Sigmoid colon (tissue), 7 donors: ENCODE results near the gene PPP4R2. TPM values are rescaled to one million over a fixed set of nuclear protein-coding genes. Genes with fewer than 3 reads are reported as not detected.

Source experiments
- DNase-seq: peaks from one replicate; pipeline ENCODE4 v3.0.0-alpha.2; 2019
- H3K27ac ChIP-seq, 4 donors: fragments of 200-600 bp; sonication (generic); one replicate each; pipeline ENCODE4 v1.5.1; 2016 to 2019; ENCODE audit warnings: mild to moderate bottlenecking in 1 of 4
- H3K27me3 ChIP-seq, 3 donors: fragments of 200-600 bp; sonication (generic); one replicate each; pipeline ENCODE4 v1.5.1; 2019; ENCODE audit warnings: mild to moderate bottlenecking in 1 of 3
- H3K36me3 ChIP-seq, 4 donors: fragments of 200-600 bp; sonication (generic); one replicate each; pipeline ENCODE4 v1.5.1; 2016 to 2019
- H3K4me1 ChIP-seq, 4 donors: fragments of 200-600 bp; sonication (generic); one replicate each; pipeline ENCODE4 v1.5.1; 2017 to 2019
- H3K4me3 ChIP-seq, 4 donors: fragments of 200-600 bp; sonication (generic); one replicate each; pipeline ENCODE4 v1.5.1; 2017 to 2019; ENCODE audit warnings: mild to moderate bottlenecking in 2 of 4, moderate library complexity in 1 of 4
- H3K9me3 ChIP-seq, 4 donors: fragments of 200-600 bp in 3 of 4; sonication (generic) in 3 of 4; one replicate each; pipeline versions ENCODE4 v1.5.1 to v1.6.1; 2013 to 2019
- CTCF ChIP-seq, 4 experiments: fragments of 450-650 bp in 3 of 4; fragments of 200-600 bp in 1 of 4; IDR thresholded peaks; one replicate each; pipeline ENCODE4 v1.5.1; 2016 to 2019; ENCODE audit warnings: antibody characterized with exemption in 4 of 4, mild to moderate bottlenecking in 3 of 4, moderate library complexity in 2 of 4
- EP300 ChIP-seq, 4 donors: sonication (generic); formaldehyde crosslinking; IDR thresholded peaks; one replicate each; pipeline ENCODE4 v1.6.1; 2017; ENCODE audit warnings: antibody characterized with exemption in 4 of 4
- POLR2A ChIP-seq, 2 donors: fragments of 450-650 bp; IDR thresholded peaks; one replicate each; pipeline ENCODE4 v1.6.1; 2016; ENCODE audit warnings: antibody characterized with exemption in 2 of 2, mild to moderate bottlenecking in 2 of 2, moderate library complexity in 2 of 2
- POLR2AphosphoS5 ChIP-seq, 4 donors: sonication (generic); formaldehyde crosslinking; IDR thresholded peaks; one replicate each; pipeline ENCODE4 v1.6.1; 2017; ENCODE audit warnings: antibody characterized with exemption in 4 of 4
- WGBS, 2 donors: extraction: QIAGEN DNeasy Blood & Tissue Kit; methylation state at CpG; one replicate each; pipeline ENCODE4 v1.1.7; 2013; 5-methylcytosine and 5-hydroxymethylcytosine counted together
- intact Hi-C: fragments of 100-400 bp; cut with DNase I; formaldehyde crosslinking; loops from one replicate; pipeline ENCODE4 v1.15.1; 2023
- polyA plus RNA-seq, 3 donors: library from polyadenylated mRNA; stranded (reverse); fragments of 200-250 nt; gene quantifications; one replicate each; pipeline ENCODE4 v1.2.3, GENCODE V29; 2013
- total RNA-seq, 4 donors: library from RNA; depleted of rRNA; stranded (reverse); fragments of >200 nt; gene quantifications; one replicate each; pipeline ENCODE4 v1.1.0, GENCODE V29; 2016
- donor health status: healthy with polysubstance abuse.
- donor health status: Bipolar disorder and iron deficiency.
- donor health status: healthy.

Gene PPP4R2
- total and polyA plus RNA-seq, 7 donors = 20.3 to 53.2 (median 33.4) TPM

GRCh38 chr3:73094129-73094528 is 97.5 kb downstream of the PPP4R2 start:
- H3K4me1 ChIP-seq = no peaks in the 10 kb centered on the region
- DNase-seq = no peak
- H3K4me3 ChIP-seq = no peak overlapping the region
- intact Hi-C loops = no loop called here
- WGBS, 2 donors = 65 to 85% methylated on average over 6 of the region's 6 CpGs
- TF ChIP-seq CTCF (IDR thresholded peaks at IDR 0.05) (no peak), POLR2AphosphoS5 (IDR thresholded peaks at IDR 0.05) (no peak), EP300 (IDR thresholded peaks at IDR 0.05) (no peak), POLR2A (IDR thresholded peaks at IDR 0.05) (no peak)
- no peaks in the 10 kb centered on the region for H3K27me3 ChIP-seq
- H3K9me3 ChIP-seq = no peaks in the 10 kb centered on the region
- no peaks in the 10 kb centered on the region for H3K36me3 ChIP-seq
- H3K27ac ChIP-seq = no peak overlapping the region

DNA sequence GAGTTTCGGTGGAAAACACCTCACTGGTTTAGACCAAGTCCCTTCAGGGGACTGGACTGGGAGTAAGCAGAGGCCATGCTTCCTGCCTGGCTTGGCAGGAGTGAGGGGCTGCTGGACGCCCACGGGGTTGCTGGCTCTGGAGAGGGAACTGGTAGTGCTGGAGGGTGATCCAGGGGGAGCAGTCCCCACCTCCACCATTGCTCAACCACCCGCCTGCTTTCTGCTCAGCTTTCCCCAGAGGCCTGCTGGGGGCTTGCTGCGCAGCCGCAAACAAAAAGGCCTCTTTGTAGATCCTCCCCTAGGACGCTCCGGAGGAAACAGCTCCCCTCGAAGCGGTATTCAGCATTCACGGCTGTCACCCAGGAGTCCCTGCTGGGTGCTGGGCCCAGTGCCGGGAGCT is 98.3 kb downstream of the PPP4R2 start:
- DNase-seq = no peak
- Histone ChIP-seq H3K4me1 (no peaks in the 10 kb centered on the region), H3K27ac (no peak overlapping the region), H3K27me3 (no peaks in the 10 kb centered on the region), H3K9me3 (no peaks in the 10 kb centered on the region), H3K36me3 (no peaks in the 10 kb centered on the region), H3K4me3 (no peak overlapping the region)
- intact Hi-C loops = no loop called here
- TF ChIP-seq CTCF (IDR thresholded peaks at IDR 0.05) (no peak), POLR2A (IDR thresholded peaks at IDR 0.05) (no peak), EP300 (IDR thresholded peaks at IDR 0.05) (no peak), POLR2AphosphoS5 (IDR thresholded peaks at IDR 0.05) (no peak)
- 76 to 89% methylated on average over 12 of the region's 12 CpGs for WGBS, 2 donors

GRCh38 chr3:73096169-73096568 is 99.6 kb downstream of the PPP4R2 start:
- Histone ChIP-seq H3K9me3 (no peaks in the 10 kb centered on the region), H3K27me3 (no peaks in the 10 kb centered on the region), H3K4me3 (no peak overlapping the region), H3K27ac (no peak overlapping the region), H3K4me1 (peaks cover 0 to 4% (median 0%) of the 10 kb centered on the region in 4 donors), H3K36me3 (no peaks in the 10 kb centered on the region)
- intact Hi-C loops = no loop called here
- TF ChIP-seq POLR2A (IDR thresholded peaks at IDR 0.05) (no peak), EP300 (IDR thresholded peaks at IDR 0.05) (no peak), CTCF (IDR thresholded peaks at IDR 0.05) (no peak), POLR2AphosphoS5 (IDR thresholded peaks at IDR 0.05) (no peak)
- WGBS, 2 donors = 85 to 92% methylated on average over 2 of the region's 2 CpGs
- DNase-seq = no peak

DNA sequence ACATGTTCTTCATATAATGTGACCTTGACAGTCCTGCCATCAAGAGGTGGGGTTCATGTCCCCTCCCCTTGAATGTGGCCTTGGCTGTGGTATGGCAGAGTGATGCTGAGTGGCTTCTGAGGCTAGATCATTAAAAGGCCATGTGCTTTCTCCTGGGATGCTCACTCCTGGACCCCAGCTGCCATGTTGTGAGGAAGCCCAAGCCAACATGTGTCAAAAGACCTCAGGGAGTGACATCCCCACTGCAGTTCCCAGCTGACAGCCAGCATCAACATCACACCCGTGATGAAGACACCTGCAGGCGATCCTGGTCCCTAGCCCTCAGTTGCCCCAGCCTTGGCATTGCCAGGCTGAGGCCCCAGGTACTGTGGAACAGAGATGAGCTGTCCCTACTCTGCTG is 101.4 kb downstream of the PPP4R2 start:
- 95 to 96% methylated on average over 2 of the region's 2 CpGs for WGBS, 2 donors

More for the DNA sequence above, 101.4 kb downstream of the PPP4R2 start:
- H3K36me3 ChIP-seq = no peaks in the 10 kb centered on the region
- TF ChIP-seq CTCF (IDR thresholded peaks at IDR 0.05) (no peak), POLR2AphosphoS5 (IDR thresholded peaks at IDR 0.05) (no peak), POLR2A (IDR thresholded peaks at IDR 0.05) (no peak), EP300 (IDR thresholded peaks at IDR 0.05) (no peak)
- H3K4me1 ChIP-seq = peaks cover 0 to 6% (median 0%) of the 10 kb centered on the region in 4 donors
- H3K4me3 ChIP-seq = no peak overlapping the region
- H3K27me3 ChIP-seq = no peaks in the 10 kb centered on the region
- DNase-seq = no peak
- no peak overlapping the region for H3K27ac ChIP-seq
- intact Hi-C loops = loop anchor here (2.0 kb wide), 1 partner anchor 751 kb away; no protein-coding TSS in a partner anchor
- H3K9me3 ChIP-seq = no peaks in the 10 kb centered on the region
